OCI-LY3 (cell line): Measurements from ENCODE around the gene PHKA1.

Source experiments
- H2AFZ ChIP-seq: fragments of 200-600, 300-600 bp; shearing (Covaris generic); 2 replicates; pipeline ENCODE4 v1.6.0; 2014; ENCODE audit warnings: antibody characterized with exemption, low read depth, low read length
- H3K27ac ChIP-seq: fragments of 200-600, 300-600 bp; sonication (generic); 2 replicates; pipeline ENCODE4 v1.5.1; 2014; ENCODE audit warnings: mild to moderate bottlenecking, low read length, moderate library complexity, mixed read lengths
- H3K27me3 ChIP-seq: fragments of 200-600, 300-600 bp; sonication (generic); 2 replicates; pipeline ENCODE4 v1.6.1; 2014; ENCODE audit warnings: low read depth, low read length, mixed read lengths
- H3K36me3 ChIP-seq: fragments of 200-600, 300-600 bp; sonication (generic); replicated peaks from 2 replicates; pipeline ENCODE3; 2014; ENCODE audit warnings: low read depth, low read length, mixed read lengths
- H3K4me1 ChIP-seq: fragments of 300-600, 200-600 bp; sonication (generic); 2 replicates; pipeline ENCODE4 v1.6.1; 2014; ENCODE audit warnings: low read length, mixed read lengths
- H3K4me2 ChIP-seq: fragments of 200-600, 300-600 bp; sonication (generic); 2 replicates; pipeline ENCODE4 v1.6.1; 2014; ENCODE audit warnings: low read length, mixed read lengths
- H3K4me3 ChIP-seq: fragments of 300-600, 200-600 bp; sonication (generic); 2 replicates; pipeline ENCODE4 v1.5.1; 2014; ENCODE audit warnings: antibody characterized with exemption, mild to moderate bottlenecking, low read length, moderate library complexity
- H3K79me2 ChIP-seq: fragments of 300-600, 200-600 bp; shearing (Covaris generic); 2 replicates; pipeline ENCODE4 v1.6.1; 2014; ENCODE audit warnings: mild to moderate bottlenecking, low read length, mixed read lengths
- H3K9ac ChIP-seq: fragments of 300-600, 200-600 bp; shearing (Covaris generic); 2 replicates; pipeline ENCODE4 v1.6.0; 2014; ENCODE audit warnings: mild to moderate bottlenecking, low read length, moderate library complexity
- H3K9me3 ChIP-seq: fragments of 200-600, 300-600 bp; shearing (Covaris generic); 2 replicates; pipeline ENCODE4 v1.6.1; 2014; ENCODE audit warnings: low read length, mixed read lengths; ENCODE audit not compliant: insufficient read depth
- H4K20me1 ChIP-seq: fragments of 200-600, 300-600 bp; sonication (generic); 2 replicates; pipeline ENCODE4 v1.6.1; 2016; ENCODE audit warnings: low read length, mixed read lengths; ENCODE audit not compliant: insufficient read depth
- EZH2phosphoT487 ChIP-seq: fragments of 200-600 bp; shearing (Covaris generic); IDR thresholded peaks from 2 replicates; pipeline ENCODE4 v1.6.1; 2018; ENCODE audit warnings: antibody characterized with exemption, mixed run types, low read depth
- TF ChIP-seq, protein P1 (sequence below): fragments of 200-600, 300-600 bp; sonication (generic); IDR thresholded peaks from 2 replicates; pipeline ENCODE4 v1.5.1; 2014; ENCODE audit warnings: antibody characterized with exemption, low read length, low read depth

PHKA1 gene

DNA sequence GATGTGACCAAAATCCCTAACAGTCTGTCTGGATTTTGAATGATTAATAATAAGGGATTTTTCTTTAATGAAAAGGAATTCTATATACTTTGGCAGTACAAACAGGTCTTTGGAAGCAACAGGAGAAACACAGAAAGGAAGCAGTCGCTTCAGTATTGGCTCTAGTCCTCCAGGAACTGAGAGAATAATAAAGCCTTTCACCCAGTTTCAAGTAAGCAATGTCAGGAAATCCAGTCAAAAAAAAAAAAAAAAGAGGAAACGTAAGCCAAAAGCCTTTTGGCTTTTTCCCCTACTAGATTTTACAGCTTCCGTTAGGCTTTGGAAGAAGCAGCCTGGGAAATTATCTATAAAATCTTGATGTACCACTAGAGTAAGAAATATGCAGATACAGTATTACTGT lies 79.8 kb downstream of the PHKA1 start:
- Histone ChIP-seq H3K36me3 (peaks cover 30% of the 10 kb centered on the region), H3K27ac (no peak overlapping the region), H3K9me3 (no peaks in the 10 kb centered on the region), H3K4me1 (peaks cover 10% of the 10 kb centered on the region), H4K20me1 (no peaks in the 10 kb centered on the region), H3K9ac (no peak overlapping the region), H3K27me3 (no peaks in the 10 kb centered on the region), H3K4me2 (no peak overlapping the region), H2AFZ (no peak overlapping the region), H3K79me2 (no peaks in the 10 kb centered on the region), H3K4me3 (no peak overlapping the region)
- no peak for TF ChIP-seq EZH2phosphoT487
- TF ChIP-seq, protein P1, sequence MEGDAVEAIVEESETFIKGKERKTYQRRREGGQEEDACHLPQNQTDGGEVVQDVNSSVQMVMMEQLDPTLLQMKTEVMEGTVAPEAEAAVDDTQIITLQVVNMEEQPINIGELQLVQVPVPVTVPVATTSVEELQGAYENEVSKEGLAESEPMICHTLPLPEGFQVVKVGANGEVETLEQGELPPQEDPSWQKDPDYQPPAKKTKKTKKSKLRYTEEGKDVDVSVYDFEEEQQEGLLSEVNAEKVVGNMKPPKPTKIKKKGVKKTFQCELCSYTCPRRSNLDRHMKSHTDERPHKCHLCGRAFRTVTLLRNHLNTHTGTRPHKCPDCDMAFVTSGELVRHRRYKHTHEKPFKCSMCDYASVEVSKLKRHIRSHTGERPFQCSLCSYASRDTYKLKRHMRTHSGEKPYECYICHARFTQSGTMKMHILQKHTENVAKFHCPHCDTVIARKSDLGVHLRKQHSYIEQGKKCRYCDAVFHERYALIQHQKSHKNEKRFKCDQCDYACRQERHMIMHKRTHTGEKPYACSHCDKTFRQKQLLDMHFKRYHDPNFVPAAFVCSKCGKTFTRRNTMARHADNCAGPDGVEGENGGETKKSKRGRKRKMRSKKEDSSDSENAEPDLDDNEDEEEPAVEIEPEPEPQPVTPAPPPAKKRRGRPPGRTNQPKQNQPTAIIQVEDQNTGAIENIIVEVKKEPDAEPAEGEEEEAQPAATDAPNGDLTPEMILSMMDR = no peak

DNA sequence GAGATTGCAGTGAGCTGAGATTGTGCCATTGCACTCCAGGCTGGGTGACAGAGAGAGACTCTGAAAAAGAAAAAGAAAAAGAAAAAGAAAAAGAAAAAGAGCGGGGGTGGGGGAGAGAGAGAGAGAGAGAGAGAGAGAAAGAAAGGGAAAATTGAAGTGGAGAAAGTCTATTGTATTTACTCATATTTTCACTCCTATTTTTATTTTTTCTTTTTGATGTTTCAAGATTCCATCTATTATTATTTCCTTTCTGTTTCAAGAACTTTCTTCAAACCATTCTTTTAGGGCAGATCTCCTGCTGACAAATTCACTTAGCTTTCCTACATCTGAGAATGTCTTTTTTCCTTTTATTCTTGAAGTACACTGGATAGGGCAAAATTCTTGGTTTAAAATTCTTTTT lies 83.9 kb downstream of the PHKA1 start:
- peaks cover 11% of the 10 kb centered on the region for H3K4me1 ChIP-seq
- no peak overlapping the region for H3K4me2 ChIP-seq
- no peaks in the 10 kb centered on the region for H3K79me2 ChIP-seq
- H3K27ac ChIP-seq = no peak overlapping the region
- peaks cover 27% of the 10 kb centered on the region for H3K36me3 ChIP-seq
- no peak overlapping the region for H3K9ac ChIP-seq
- H3K9me3 ChIP-seq = no peaks in the 10 kb centered on the region
- no peaks in the 10 kb centered on the region for H3K27me3 ChIP-seq
- H2AFZ ChIP-seq = no peak overlapping the region
- no peaks in the 10 kb centered on the region for H4K20me1 ChIP-seq
- TF ChIP-seq, protein P1 = no peak
- TF ChIP-seq EZH2phosphoT487 = no peak
- no peak overlapping the region for H3K4me3 ChIP-seq

DNA sequence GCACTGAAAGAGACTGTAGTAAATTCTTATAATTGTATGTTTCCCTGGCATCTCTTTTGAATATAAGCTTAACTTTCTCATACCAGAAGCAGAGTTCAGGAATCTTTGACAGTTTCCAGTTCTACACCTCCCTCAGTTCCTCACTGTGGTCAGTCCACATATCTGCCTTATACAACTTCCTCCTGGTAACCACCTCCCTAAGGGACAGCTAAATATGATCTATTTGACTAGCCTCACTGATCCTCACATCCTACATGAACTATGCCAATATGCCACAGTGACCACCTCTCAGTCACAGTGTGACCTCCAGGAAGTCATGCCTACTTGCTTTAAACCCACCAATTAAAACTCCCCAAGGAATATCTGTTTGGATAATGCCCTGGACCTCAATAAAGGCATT lies 89.9 kb downstream of the PHKA1 start:
- H3K36me3 ChIP-seq = peaks cover 35% of the 10 kb centered on the region
- H3K9me3 ChIP-seq = no peaks in the 10 kb centered on the region
- H3K4me2 ChIP-seq = no peak overlapping the region
- no peak overlapping the region for H3K4me3 ChIP-seq
- H3K4me1 ChIP-seq = peaks cover 39% of the 10 kb centered on the region
- H3K27ac ChIP-seq = no peak overlapping the region
- no peak overlapping the region for H2AFZ ChIP-seq
- H4K20me1 ChIP-seq = no peaks in the 10 kb centered on the region
- no peak overlapping the region for H3K9ac ChIP-seq
- no peaks in the 10 kb centered on the region for H3K27me3 ChIP-seq
- H3K79me2 ChIP-seq = no peaks in the 10 kb centered on the region
- TF ChIP-seq EZH2phosphoT487 = no peak
- TF ChIP-seq, protein P1 = no peak

DNA sequence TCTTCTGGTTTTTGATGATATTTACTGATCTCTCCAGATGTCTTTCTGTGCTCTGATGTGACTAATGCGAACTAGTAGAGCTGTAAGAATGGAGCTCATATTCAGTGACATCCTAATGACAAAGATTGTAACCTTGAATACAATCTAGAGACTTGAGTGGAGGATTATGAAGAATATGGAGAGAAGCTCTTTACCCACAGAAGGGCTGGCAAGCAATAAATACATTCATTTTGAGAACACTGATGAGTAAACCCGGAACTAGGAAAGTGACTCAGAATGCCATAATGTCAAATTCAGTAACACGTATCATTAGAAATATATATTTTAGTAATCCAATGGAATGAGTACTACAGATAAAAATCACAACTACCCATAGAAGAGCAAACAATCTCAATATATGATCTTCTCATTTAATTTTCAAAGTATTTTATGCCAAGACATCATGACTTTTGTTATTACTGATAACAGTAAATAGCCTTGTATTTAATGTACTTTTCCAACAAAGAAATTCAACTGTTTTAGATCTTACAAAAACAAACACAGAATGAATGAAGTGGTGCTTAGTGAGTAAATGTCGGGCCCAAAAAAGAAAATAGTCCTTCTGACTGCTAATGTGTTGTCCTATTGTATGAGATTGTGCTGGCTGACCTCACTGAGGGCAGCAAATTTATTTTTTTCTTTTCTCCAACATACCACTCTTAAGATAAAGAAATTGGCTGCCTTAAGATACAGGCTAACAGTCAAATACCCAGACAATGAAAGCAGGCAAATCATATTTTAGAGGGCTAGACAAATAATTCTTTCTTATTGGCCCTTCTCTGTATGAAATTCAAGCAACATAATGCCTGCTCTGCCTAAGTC lies 92.3 kb downstream of the PHKA1 start:
- no peak overlapping the region for H2AFZ ChIP-seq
- peak overlapping the region; percentile 98 for H3K27ac ChIP-seq
- no peaks in the 10 kb centered on the region for H3K27me3 ChIP-seq
- no peak overlapping the region for H3K9ac ChIP-seq
- no peaks in the 10 kb centered on the region for H4K20me1 ChIP-seq
- H3K9me3 ChIP-seq = no peaks in the 10 kb centered on the region
- TF ChIP-seq, protein P1 = no peak
- TF ChIP-seq EZH2phosphoT487 = 0 out of 2 replicates have a peak, but pooled peaks have one; percentile 58
- H3K79me2 ChIP-seq = no peaks in the 10 kb centered on the region
- H3K4me2 ChIP-seq = peak overlapping the region; percentile 89
- peaks cover 46% of the 10 kb centered on the region for H3K36me3 ChIP-seq
- peak overlapping the region; percentile 61 for H3K4me3 ChIP-seq
- H3K4me1 ChIP-seq = peaks cover 39% of the 10 kb centered on the region
